NCI-H146 treated with DMSO at 0.1 percent for 48 hours (cell line): ENCODE results near the gene FAM3D.

Experiments used
- DNase-seq: peaks from one replicate; lab custom pipeline; 2025; ENCODE audit not compliant: unreplicated experiment; lab: John Stamatoyannopoulos, UW

FAM3D gene

GRCh38 chr3:58628823-58629562 is 37.6 kb downstream of the FAM3D start:
- DNase-seq: no peak

GRCh38 chr3:58627941-58628340 is 38.6 kb downstream of the FAM3D start:
- no peak for DNase-seq

GRCh38 chr3:58627570-58627885 is 39.0 kb downstream of the FAM3D start:
- DNase-seq: no peak

GRCh38 chr3:58626841-58627569 is 39.6 kb downstream of the FAM3D start:
- no peak for DNase-seq

GRCh38 chr3:58625196-58625824 is 41.3 kb downstream of the FAM3D start:
- DNase-seq: no peak

- no peak for DNase-seq
These were observed 42.0 kb downstream of the FAM3D start for GRCh38 chr3:58624550-58624949.

- DNase-seq: no peak
These were observed 42.6 kb downstream of the FAM3D start for GRCh38 chr3:58623961-58624360.

- no peak for DNase-seq
These were observed 43.1 kb downstream of the FAM3D start for GRCh38 chr3:58623478-58623877.

GRCh38 chr3:58622892-58623291 is 43.7 kb downstream of the FAM3D start:
- DNase-seq: no peak

- no peak for DNase-seq
These were observed 44.1 kb downstream of the FAM3D start for GRCh38 chr3:58622436-58622835.

- DNase-seq: no peak
These were observed 45.3 kb downstream of the FAM3D start for GRCh38 chr3:58621086-58621830.

- DNase-seq: no peak
These were observed 46.2 kb downstream of the FAM3D start for GRCh38 chr3:58620421-58620820.

GRCh38 chr3:58617338-58617761 is 49.2 kb downstream of the FAM3D start:
- DNase-seq: no peak

GRCh38 chr3:58613236-58614132 is 53.1 kb downstream of the FAM3D start:
- DNase-seq: no peak

- no peak for DNase-seq
These were observed 53.7 kb downstream of the FAM3D start for GRCh38 chr3:58612830-58613229.

- DNase-seq: no peak
These were observed 56.6 kb downstream of the FAM3D start for GRCh38 chr3:58609990-58610389.

- DNase-seq: no peak
These were observed 57.9 kb downstream of the FAM3D start for GRCh38 chr3:58608648-58609047.

GRCh38 chr3:58607816-58608215 is 58.8 kb downstream of the FAM3D start:
- DNase-seq: no peak

- no peak for DNase-seq
These were observed 59.9 kb downstream of the FAM3D start for GRCh38 chr3:58606693-58607092.

- DNase-seq: no peak
These were observed 62.5 kb downstream of the FAM3D start for GRCh38 chr3:58604031-58604430.

GRCh38 chr3:58603606-58604005 is 63.0 kb downstream of the FAM3D start:
- DNase-seq: no peak
